ENCODE results near the gene AFAP1L1.

The AFAP1L1 gene

GRCh38 chr5:149349382-149349781, 77.7 kb downstream of the AFAP1L1 start:
- Histone ChIP-seq H3K9me2 (replicated peaks; ENCODE audit: insufficient read depth, low read length) (no peaks in the 10 kb centered on the region), H3K79me2 (ENCODE audit: low read length) (peaks cover 89% of the 10 kb centered on the region), H3K27ac (ENCODE audit: low read length) (no peak overlapping the region), H3K9ac (ENCODE audit: low read length) (no peak overlapping the region), H2AFZ (ENCODE audit: low read length) (no peak overlapping the region), H3K36me3 (replicated peaks; ENCODE audit: insufficient read depth, low read length) (peaks cover 31% of the 10 kb centered on the region), H4K20me1 (ENCODE audit: insufficient read depth, low read length) (no peaks in the 10 kb centered on the region), H3K4me1 (ENCODE audit: low read length) (peaks cover 57% of the 10 kb centered on the region), H3K27me3 (replicated peaks; ENCODE audit: insufficient read depth, low read length) (no peaks in the 10 kb centered on the region), H3F3A (ENCODE audit: insufficient read depth, low read length) (peaks cover 36% of the 10 kb centered on the region), H3K9me3 (replicated peaks; ENCODE audit: insufficient read depth, low read length) (no peaks in the 10 kb centered on the region), H3K4me2 (ENCODE audit: low read depth, low read length) (peak overlapping the region; percentile 92; the same call in 1 of the 2 replicates), H3K4me3 (ENCODE audit: low read length) (no peak overlapping the region)
- no peak for DNase-seq
- TF ChIP-seq CTCF (IDR thresholded peaks at IDR 0.05; ENCODE audit: low read length) (no peak), EZH2phosphoT487 (IDR thresholded peaks at IDR 0.05; ENCODE audit: low read length) (no peak), EZH2 (optimal IDR thresholded peaks at IDR 0.05; ENCODE audit: low read depth, low read length) (no peak)

- H4K20me1 ChIP-seq (ENCODE audit: insufficient read depth, low read length), result no peaks in the 10 kb centered on the region
- peaks cover 31% of the 10 kb centered on the region for H3K36me3 ChIP-seq (replicated peaks; ENCODE audit: insufficient read depth, low read length)
- no peak for TF ChIP-seq EZH2 (optimal IDR thresholded peaks at IDR 0.05; ENCODE audit: low read depth, low read length)
- TF ChIP-seq EZH2phosphoT487 (IDR thresholded peaks at IDR 0.05; ENCODE audit: low read length), result no peak
- TF ChIP-seq CTCF (IDR thresholded peaks at IDR 0.05; ENCODE audit: low read length), result no peak
Observed at GRCh38 chr5:149352169-149352568, 80.5 kb downstream of the AFAP1L1 start.

GRCh38 chr5:149353911-149354310, 82.3 kb downstream of the AFAP1L1 start:
- H4K20me1 ChIP-seq (ENCODE audit: insufficient read depth, low read length), result no peaks in the 10 kb centered on the region
- no peaks in the 10 kb centered on the region for H3K9me3 ChIP-seq (replicated peaks; ENCODE audit: insufficient read depth, low read length)
- no peak for DNase-seq
- H3K27ac ChIP-seq (ENCODE audit: low read length), result no peak overlapping the region
- no peak overlapping the region for H3K4me3 ChIP-seq (ENCODE audit: low read length)
- H3K9me2 ChIP-seq (replicated peaks; ENCODE audit: insufficient read depth, low read length), result no peaks in the 10 kb centered on the region
- H3K4me1 ChIP-seq (ENCODE audit: low read length), result peaks cover 54% of the 10 kb centered on the region
- H3K4me2 ChIP-seq (ENCODE audit: low read depth, low read length), result peak overlapping the region; percentile 14; the same call in 1 of the 2 replicates
- H3K9ac ChIP-seq (ENCODE audit: low read length), result no peak overlapping the region
- TF ChIP-seq CTCF (IDR thresholded peaks at IDR 0.05; ENCODE audit: low read length), result no peak
- TF ChIP-seq EZH2phosphoT487 (IDR thresholded peaks at IDR 0.05; ENCODE audit: low read length), result no peak
- TF ChIP-seq EZH2 (optimal IDR thresholded peaks at IDR 0.05; ENCODE audit: low read depth, low read length), result no peak
- peaks cover 88% of the 10 kb centered on the region for H3K79me2 ChIP-seq (ENCODE audit: low read length)
- no peaks in the 10 kb centered on the region for H3K27me3 ChIP-seq (replicated peaks; ENCODE audit: insufficient read depth, low read length)
- H3F3A ChIP-seq (ENCODE audit: insufficient read depth, low read length), result peaks cover 34% of the 10 kb centered on the region
- H2AFZ ChIP-seq (ENCODE audit: low read length), result no peak overlapping the region
- peaks cover 31% of the 10 kb centered on the region for H3K36me3 ChIP-seq (replicated peaks; ENCODE audit: insufficient read depth, low read length)

More at GRCh38 chr5:149352169-149352568, 80.5 kb downstream of the AFAP1L1 start:
- Histone ChIP-seq H3K9me3 (replicated peaks; ENCODE audit: insufficient read depth, low read length) (no peaks in the 10 kb centered on the region), H3K4me2 (ENCODE audit: low read depth, low read length) (no peak overlapping the region), H2AFZ (ENCODE audit: low read length) (no peak overlapping the region), H3K27me3 (replicated peaks; ENCODE audit: insufficient read depth, low read length) (no peaks in the 10 kb centered on the region), H3K4me1 (ENCODE audit: low read length) (peaks cover 68% of the 10 kb centered on the region), H3K9ac (ENCODE audit: low read length) (no peak overlapping the region), H3F3A (ENCODE audit: insufficient read depth, low read length) (peaks cover 42% of the 10 kb centered on the region), H3K9me2 (replicated peaks; ENCODE audit: insufficient read depth, low read length) (no peaks in the 10 kb centered on the region), H3K4me3 (ENCODE audit: low read length) (no peak overlapping the region), H3K27ac (ENCODE audit: low read length) (no peak overlapping the region), H3K79me2 (ENCODE audit: low read length) (peaks cover 95% of the 10 kb centered on the region)
- DNase-seq, result no peak
